GM18520 (cell line): Measurements from ENCODE around the gene MGAT5.

ENCODE experiments used
- ATAC-seq: cut with Tn5 transposase; IDR thresholded peaks from one replicate; pipeline ENCODE4 v1.9.1; 2021; ENCODE audit not compliant: unreplicated experiment

The MGAT5 gene

GRCh38 chr2:134392442-134393074 lies 138.7 kb downstream of the MGAT5 start:
- no peak for ATAC-seq

- no peak for ATAC-seq
Observed at GRCh38 chr2:134393075-134393461, 139.2 kb downstream of the MGAT5 start.

GRCh38 chr2:134395779-134396178 lies 141.9 kb downstream of the MGAT5 start:
- no peak for ATAC-seq

GRCh38 chr2:134396493-134396892 lies 142.6 kb downstream of the MGAT5 start:
- no peak for ATAC-seq

- ATAC-seq, result no peak
Observed at GRCh38 chr2:134397146-134397896, 143.4 kb downstream of the MGAT5 start.

- no peak for ATAC-seq
Observed at GRCh38 chr2:134398300-134398699, 144.4 kb downstream of the MGAT5 start.

- ATAC-seq, result no peak
Observed at GRCh38 chr2:134399096-134399495, 145.2 kb downstream of the MGAT5 start.

GRCh38 chr2:134401081-134401497 lies 147.2 kb downstream of the MGAT5 start:
- ATAC-seq, result no peak

- no peak for ATAC-seq
Observed at GRCh38 chr2:134401789-134402188, 147.9 kb downstream of the MGAT5 start.

GRCh38 chr2:134402410-134402809 lies 148.5 kb downstream of the MGAT5 start:
- ATAC-seq, result no peak

- no peak for ATAC-seq
Observed at GRCh38 chr2:134405611-134406081, 151.8 kb downstream of the MGAT5 start.

GRCh38 chr2:134406311-134406710 lies 152.4 kb downstream of the MGAT5 start:
- no peak for ATAC-seq

GRCh38 chr2:134406736-134407135 lies 152.9 kb downstream of the MGAT5 start:
- ATAC-seq, result no peak

- no peak for ATAC-seq
Observed at GRCh38 chr2:134407154-134407890, 153.4 kb downstream of the MGAT5 start.

GRCh38 chr2:134408386-134408785 lies 154.5 kb downstream of the MGAT5 start:
- ATAC-seq, result no peak

GRCh38 chr2:134408791-134409190 lies 154.9 kb downstream of the MGAT5 start:
- ATAC-seq, result no peak

GRCh38 chr2:134410006-134410405 lies 156.1 kb downstream of the MGAT5 start:
- no peak for ATAC-seq

- no peak for ATAC-seq
Observed at GRCh38 chr2:134410831-134411231, 157.0 kb downstream of the MGAT5 start.

GRCh38 chr2:134411279-134411827 lies 157.5 kb downstream of the MGAT5 start:
- no peak for ATAC-seq

- peak; percentile 96 for ATAC-seq
Observed at GRCh38 chr2:134411828-134412638, 158.2 kb downstream of the MGAT5 start.

GRCh38 chr2:134412639-134412999 lies 158.7 kb downstream of the MGAT5 start:
- ATAC-seq, result no peak
